NCI-H2227 (cell line): ENCODE data around the gene MAPT.

ENCODE experiments used
- DNase-seq: peaks from one replicate; lab custom pipeline; 2025; ENCODE audit not compliant: unreplicated experiment; lab: John Stamatoyannopoulos, UW

MAPT gene

GRCh38 chr17:46026166-46027047 lies 132.1 kb downstream of the MAPT start:
- DNase-seq = no peak

GRCh38 chr17:46027048-46027975 lies 133.0 kb downstream of the MAPT start:
- DNase-seq = no peak

GRCh38 chr17:46027976-46028325 lies 133.6 kb downstream of the MAPT start:
- no peak for DNase-seq

- no peak for DNase-seq
These were observed 134.0 kb downstream of the MAPT start for GRCh38 chr17:46028374-46028773.

GRCh38 chr17:46028981-46029565 lies 134.7 kb downstream of the MAPT start:
- DNase-seq = no peak

GRCh38 chr17:46029627-46030026 lies 135.3 kb downstream of the MAPT start:
- no peak for DNase-seq

GRCh38 chr17:46030752-46031151 lies 136.4 kb downstream of the MAPT start:
- DNase-seq = no peak

- no peak for DNase-seq
These were observed 137.1 kb downstream of the MAPT start for GRCh38 chr17:46031440-46031839.

- DNase-seq = no peak
These were observed 137.6 kb downstream of the MAPT start for GRCh38 chr17:46031920-46032319.

- DNase-seq = no peak
These were observed 138.6 kb downstream of the MAPT start for GRCh38 chr17:46032909-46033308.

GRCh38 chr17:46033392-46033791 lies 139.0 kb downstream of the MAPT start:
- no peak for DNase-seq

GRCh38 chr17:46035112-46035818 lies 140.9 kb downstream of the MAPT start:
- no peak for DNase-seq

GRCh38 chr17:46036491-46036890 lies 142.1 kb downstream of the MAPT start:
- no peak for DNase-seq

- DNase-seq = no peak
These were observed 143.4 kb downstream of the MAPT start for GRCh38 chr17:46037722-46038255.

- no peak for DNase-seq
These were observed 144.1 kb downstream of the MAPT start for GRCh38 chr17:46038414-46038813.

- no peak for DNase-seq
These were observed 144.6 kb downstream of the MAPT start for GRCh38 chr17:46038937-46039336.

- no peak for DNase-seq
These were observed 145.3 kb downstream of the MAPT start for GRCh38 chr17:46039592-46040186.

- DNase-seq = no peak
These were observed 147.9 kb downstream of the MAPT start for GRCh38 chr17:46042246-46042645.

- DNase-seq = no peak
These were observed 148.6 kb downstream of the MAPT start for GRCh38 chr17:46042925-46043324.

GRCh38 chr17:46043606-46044005 lies 149.3 kb downstream of the MAPT start:
- DNase-seq = no peak
